GM23248 (cell line): ENCODE data around the gene DPYD.

Experiments
- EZH2 ChIP-seq: fragments of 200-600 bp; sonication (generic); IDR thresholded peaks from 2 replicates; pipeline ENCODE4 v1.6.1; 2018; ENCODE audit warnings: antibody characterized with exemption, mild to moderate bottlenecking; ENCODE audit not compliant: insufficient read depth, poor library complexity, severe bottlenecking
- EZH2phosphoT487 ChIP-seq: fragments of 200-600 bp; sonication (generic); IDR thresholded peaks from 2 replicates; pipeline ENCODE4 v1.6.1; 2018; ENCODE audit warnings: antibody characterized with exemption, moderate library complexity, mild to moderate bottlenecking, low read depth; ENCODE audit not compliant: insufficient read depth

- no peak for TF ChIP-seq EZH2
- TF ChIP-seq EZH2phosphoT487, result no peak
Measured at GRCh38 chr1:97814121-97814520, 106.7 kb downstream of the DPYD start.
